Measurements from ENCODE around the gene PPP6R1.

PPP6R1 gene

DNA sequence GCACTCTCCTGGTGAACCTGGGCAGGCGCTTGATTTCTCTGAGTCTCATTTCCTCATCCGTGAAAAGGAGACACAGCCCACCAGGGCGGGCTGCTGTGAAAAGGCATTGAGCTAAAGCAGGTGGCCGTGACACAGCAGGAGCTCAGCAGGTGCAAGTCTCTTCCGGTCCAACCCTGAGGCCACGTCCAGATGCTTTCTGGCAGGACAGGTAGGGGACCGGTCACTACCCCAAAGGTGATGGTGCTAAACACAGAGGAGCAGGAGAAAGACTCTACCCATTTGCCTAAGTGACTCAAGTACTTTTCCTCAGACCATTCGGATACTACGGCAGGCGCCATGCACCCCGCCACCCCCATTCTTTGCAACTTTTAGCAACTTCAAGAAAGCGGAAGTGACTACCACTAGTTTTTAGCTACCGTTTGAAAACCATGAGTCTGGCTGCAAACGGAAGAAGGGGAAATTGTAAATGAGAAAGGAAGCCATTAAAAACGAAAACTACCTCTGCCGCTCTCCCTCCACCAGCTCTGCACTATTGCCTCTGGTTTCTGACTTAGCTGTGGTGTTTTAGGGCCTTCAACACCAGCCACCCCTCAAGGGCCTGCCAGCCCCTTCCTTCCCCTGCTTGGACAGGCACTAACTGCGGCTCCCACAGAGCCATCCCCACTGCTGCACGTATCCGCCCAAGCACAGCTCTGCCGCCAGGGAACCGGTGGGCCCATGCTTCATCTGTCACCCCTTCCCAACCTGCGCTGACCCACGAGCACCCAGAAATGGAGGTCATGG is 4.8 kb downstream of the PPP6R1 start:
- Histone ChIP-seq H3K9me3 (ENCODE audit: control insufficient read depth, low read length) (no peaks in the 10 kb centered on the region), H3K4me1 (ENCODE audit: control insufficient read depth, insufficient read depth, low read length) (peaks cover 73% of the 10 kb centered on the region), H3K9ac (ENCODE audit: low read length) (peak overlapping the region; percentile 89), H3K4me3 (ENCODE audit: low read length) (no peak overlapping the region), H3K36me3 (ENCODE audit: control insufficient read depth, insufficient read depth, low read length) (no peaks in the 10 kb centered on the region), H3K27me3 (ENCODE audit: control insufficient read depth, insufficient read depth, low read length) (no peaks in the 10 kb centered on the region)

DNA sequence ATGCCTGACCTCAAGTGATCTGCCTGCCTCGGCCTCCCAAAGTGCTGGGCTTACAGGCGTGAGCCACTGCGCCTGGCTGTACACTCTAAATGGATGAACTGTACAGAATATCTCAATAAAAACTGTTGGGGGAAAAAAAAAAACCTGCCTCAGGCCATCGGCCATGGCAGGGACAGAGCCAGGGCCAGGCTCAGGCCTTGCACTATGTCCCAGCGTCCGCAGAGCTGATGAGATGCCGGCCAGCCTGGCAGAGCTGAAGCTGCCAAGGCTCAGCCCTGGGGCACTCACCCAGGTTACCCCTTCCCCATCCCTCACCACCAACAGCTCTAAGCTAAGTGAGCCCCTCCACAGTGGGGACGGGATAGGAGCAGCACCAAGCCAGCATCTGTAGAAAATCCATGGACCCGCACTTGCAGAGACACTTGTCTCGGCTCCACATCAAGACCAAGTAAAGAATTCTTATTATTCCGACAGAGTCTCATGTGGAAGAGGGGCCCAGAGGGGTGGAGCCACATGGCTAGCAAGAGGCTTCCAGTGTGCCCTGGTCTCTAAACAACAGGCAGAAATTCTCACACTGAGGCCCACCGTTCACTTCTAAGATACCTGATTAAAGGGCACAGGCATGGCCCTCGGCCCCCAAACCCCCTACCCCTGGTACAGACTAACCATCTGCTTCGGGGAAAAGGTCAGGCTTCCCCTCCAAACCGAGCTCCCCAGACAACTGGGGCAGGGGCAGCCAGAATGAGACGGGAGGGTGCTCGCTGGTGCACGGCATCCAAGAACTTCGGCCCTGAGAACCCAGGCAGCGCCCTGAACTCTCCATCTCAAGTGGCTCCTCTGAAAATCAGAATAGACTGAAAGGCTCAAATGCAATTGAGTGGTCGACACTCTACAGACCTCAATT is 5.8 kb downstream of the PPP6R1 start:
- H3K27me3 ChIP-seq (ENCODE audit: control insufficient read depth, insufficient read depth, low read length) = no peaks in the 10 kb centered on the region
- no peaks in the 10 kb centered on the region for H3K36me3 ChIP-seq (ENCODE audit: control insufficient read depth, insufficient read depth, low read length)
- H3K9ac ChIP-seq (ENCODE audit: low read length) = peak overlapping the region; percentile 20
- no peak overlapping the region for H3K4me3 ChIP-seq (ENCODE audit: low read length)
- peaks cover 83% of the 10 kb centered on the region for H3K4me1 ChIP-seq (ENCODE audit: control insufficient read depth, insufficient read depth, low read length)
- H3K9me3 ChIP-seq (ENCODE audit: control insufficient read depth, low read length) = no peaks in the 10 kb centered on the region

DNA sequence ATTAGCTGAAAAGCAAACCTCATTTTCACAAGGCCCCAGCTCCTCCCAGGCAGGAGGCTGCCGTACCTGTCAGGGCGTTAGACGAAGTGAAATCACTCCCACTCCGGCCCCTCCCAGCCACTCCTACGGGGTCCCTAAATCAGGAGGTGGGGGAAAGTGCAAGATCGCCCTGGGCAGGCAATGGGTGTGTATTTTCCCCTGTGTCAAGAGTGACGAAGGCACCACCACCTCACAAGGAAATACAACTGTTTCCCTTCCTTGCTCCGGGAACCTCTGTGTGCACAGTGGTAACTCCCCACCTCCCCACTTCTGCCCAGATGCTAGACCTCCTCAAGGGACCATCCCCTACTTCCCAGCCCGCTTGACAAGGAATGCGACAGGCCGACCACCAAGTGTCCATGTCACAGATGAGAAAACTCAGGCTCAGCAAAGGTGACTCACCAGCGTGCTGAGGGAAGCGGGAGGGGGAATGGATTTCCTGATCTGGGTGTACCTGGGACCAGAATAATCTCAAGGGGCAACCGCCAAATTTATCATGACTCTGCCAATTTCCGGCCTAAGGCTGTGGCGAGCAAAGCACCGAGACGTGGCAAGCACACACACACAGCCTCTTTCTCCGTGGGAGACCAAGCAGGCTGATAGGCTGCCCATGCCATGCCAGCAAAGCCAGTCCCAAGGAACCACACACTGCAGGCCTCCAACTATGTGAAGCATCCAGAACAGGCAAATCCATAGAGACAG is 7.3 kb downstream of the PPP6R1 start:
- peak overlapping the region; percentile 63 for H3K9ac ChIP-seq (ENCODE audit: low read length)
- H3K27me3 ChIP-seq (ENCODE audit: control insufficient read depth, insufficient read depth, low read length) = no peaks in the 10 kb centered on the region
- peaks cover 83% of the 10 kb centered on the region for H3K4me1 ChIP-seq (ENCODE audit: control insufficient read depth, insufficient read depth, low read length)
- no peaks in the 10 kb centered on the region for H3K36me3 ChIP-seq (ENCODE audit: control insufficient read depth, insufficient read depth, low read length)
- H3K9me3 ChIP-seq (ENCODE audit: control insufficient read depth, low read length) = no peaks in the 10 kb centered on the region
- H3K4me3 ChIP-seq (ENCODE audit: low read length) = peak overlapping the region; percentile 5

DNA sequence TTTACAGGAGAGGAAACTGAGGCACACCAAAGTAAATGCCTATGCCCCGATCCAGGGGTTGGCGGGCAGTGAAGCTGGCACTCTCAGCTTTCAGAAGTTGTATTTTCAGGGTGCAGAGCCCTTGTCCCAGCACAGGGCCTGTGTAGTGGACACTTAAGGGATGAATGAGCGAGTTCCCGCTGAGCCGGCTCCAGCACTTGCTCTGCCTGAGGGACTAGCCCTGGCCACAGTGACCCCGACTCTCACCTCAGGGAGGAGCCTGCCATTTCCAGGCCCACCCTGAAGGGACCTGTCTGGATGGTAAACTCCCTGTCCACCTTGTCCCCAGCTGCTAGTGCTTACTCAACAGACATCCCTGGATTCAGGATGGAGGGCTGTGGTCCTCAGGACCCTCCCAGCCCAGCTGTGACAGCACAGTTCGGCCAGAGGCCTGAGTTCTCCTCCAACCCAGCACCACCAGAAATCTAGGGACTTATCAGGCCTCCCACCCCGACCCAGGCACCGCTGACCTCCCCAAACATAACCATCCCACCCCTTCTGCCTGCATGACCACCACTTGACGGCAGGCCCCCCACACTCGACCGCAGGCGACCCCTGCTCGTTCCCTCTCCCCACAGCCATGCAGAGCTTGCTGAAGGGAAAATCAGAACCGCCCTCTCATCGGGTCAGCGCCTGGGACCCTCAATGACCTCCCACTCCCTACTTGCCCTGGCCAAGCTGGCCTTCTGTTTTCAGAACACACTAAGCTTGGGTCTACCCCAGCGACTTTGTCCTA is 8.4 kb downstream of the PPP6R1 start:
- H3K4me1 ChIP-seq (ENCODE audit: control insufficient read depth, insufficient read depth, low read length) = peaks cover 73% of the 10 kb centered on the region
- no peaks in the 10 kb centered on the region for H3K27me3 ChIP-seq (ENCODE audit: control insufficient read depth, insufficient read depth, low read length)
- H3K4me3 ChIP-seq (ENCODE audit: low read length) = peak overlapping the region; percentile 5
- no peaks in the 10 kb centered on the region for H3K36me3 ChIP-seq (ENCODE audit: control insufficient read depth, insufficient read depth, low read length)
- no peaks in the 10 kb centered on the region for H3K9me3 ChIP-seq (ENCODE audit: control insufficient read depth, low read length)
- H3K9ac ChIP-seq (ENCODE audit: low read length) = peak overlapping the region; percentile 63

DNA sequence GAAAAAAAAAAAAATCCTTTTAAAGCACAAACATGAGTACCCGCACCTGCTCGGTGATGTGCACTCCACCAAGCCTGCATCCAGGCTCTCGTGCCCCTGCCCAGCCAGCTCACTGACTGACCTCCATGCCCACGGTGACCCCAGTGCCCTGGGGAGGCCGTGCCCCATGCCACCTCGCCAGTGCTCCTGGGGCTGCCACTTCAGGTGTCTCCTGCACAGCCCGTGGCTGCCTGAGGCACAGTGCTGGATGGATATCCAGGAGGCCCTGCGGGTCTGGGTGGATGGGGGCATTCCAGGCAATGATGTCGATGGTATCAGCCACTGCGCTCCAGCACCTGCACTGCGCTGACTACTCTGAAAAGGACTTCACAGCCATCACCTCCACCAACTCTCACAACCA is 9.0 kb downstream of the PPP6R1 start:
- Histone ChIP-seq H3K36me3 (ENCODE audit: control insufficient read depth, insufficient read depth, low read length) (no peaks in the 10 kb centered on the region), H3K27me3 (ENCODE audit: control insufficient read depth, insufficient read depth, low read length) (no peaks in the 10 kb centered on the region), H3K4me1 (ENCODE audit: control insufficient read depth, insufficient read depth, low read length) (peaks cover 67% of the 10 kb centered on the region), H3K4me3 (ENCODE audit: low read length) (no peak overlapping the region), H3K9me3 (ENCODE audit: control insufficient read depth, low read length) (no peaks in the 10 kb centered on the region), H3K9ac (ENCODE audit: low read length) (peak overlapping the region; percentile 63)

DNA sequence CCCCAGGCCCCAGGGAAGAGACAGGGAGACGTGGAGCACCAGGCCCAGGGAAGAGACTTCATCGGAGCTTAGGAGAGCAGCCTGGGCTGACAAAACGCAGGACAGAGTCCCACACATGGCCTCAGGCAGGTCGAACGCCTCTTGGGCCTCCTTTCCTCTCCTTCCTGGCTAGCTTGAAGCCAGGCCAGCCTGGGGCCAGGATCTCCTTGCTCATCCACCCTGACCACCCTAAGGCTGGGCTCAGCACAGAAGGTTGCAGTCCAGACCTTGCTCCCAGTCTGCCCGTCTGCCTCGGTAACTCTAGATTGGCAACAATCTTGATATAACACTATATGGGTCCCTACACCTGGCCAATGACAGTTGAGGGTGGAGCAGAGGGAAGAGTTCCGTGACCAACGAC is 10.1 kb downstream of the PPP6R1 start:
- Histone ChIP-seq H3K9ac (ENCODE audit: low read length) (peak overlapping the region; percentile 37), H3K4me1 (ENCODE audit: control insufficient read depth, insufficient read depth, low read length) (peaks cover 58% of the 10 kb centered on the region), H3K9me3 (ENCODE audit: control insufficient read depth, low read length) (no peaks in the 10 kb centered on the region), H3K36me3 (ENCODE audit: control insufficient read depth, insufficient read depth, low read length) (no peaks in the 10 kb centered on the region), H3K27me3 (ENCODE audit: control insufficient read depth, insufficient read depth, low read length) (no peaks in the 10 kb centered on the region), H3K4me3 (ENCODE audit: low read length) (no peak overlapping the region)

DNA sequence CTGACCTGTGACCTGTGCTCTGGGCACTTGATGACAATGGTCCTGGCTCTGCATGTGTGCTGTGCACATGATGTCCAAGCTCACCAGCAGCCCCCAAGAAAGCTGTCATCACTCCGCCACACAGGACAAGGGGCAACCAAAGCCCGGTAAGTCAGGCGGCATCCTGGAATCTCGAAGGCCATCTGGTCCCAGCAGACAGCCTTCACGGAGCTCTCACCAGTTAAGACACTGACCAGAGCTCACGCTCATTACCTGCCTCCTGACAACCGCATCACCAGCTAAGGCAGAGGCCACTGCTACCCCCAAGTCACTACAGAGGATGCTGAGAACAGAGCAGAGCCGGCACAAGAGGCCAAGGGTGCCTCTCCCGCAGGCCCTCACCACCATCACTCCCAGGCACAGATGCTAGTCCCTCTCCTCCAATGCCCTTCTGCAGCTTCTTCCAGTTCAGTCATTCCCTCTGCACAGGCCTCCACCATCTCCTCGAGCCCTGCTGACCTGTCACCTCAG is 10.6 kb downstream of the PPP6R1 start:
- Histone ChIP-seq H3K27me3 (ENCODE audit: control insufficient read depth, insufficient read depth, low read length) (no peaks in the 10 kb centered on the region), H3K9ac (ENCODE audit: low read length) (peak overlapping the region; percentile 37), H3K4me1 (ENCODE audit: control insufficient read depth, insufficient read depth, low read length) (peaks cover 58% of the 10 kb centered on the region), H3K4me3 (ENCODE audit: low read length) (no peak overlapping the region), H3K9me3 (ENCODE audit: control insufficient read depth, low read length) (no peaks in the 10 kb centered on the region), H3K36me3 (ENCODE audit: control insufficient read depth, insufficient read depth, low read length) (no peaks in the 10 kb centered on the region)

DNA sequence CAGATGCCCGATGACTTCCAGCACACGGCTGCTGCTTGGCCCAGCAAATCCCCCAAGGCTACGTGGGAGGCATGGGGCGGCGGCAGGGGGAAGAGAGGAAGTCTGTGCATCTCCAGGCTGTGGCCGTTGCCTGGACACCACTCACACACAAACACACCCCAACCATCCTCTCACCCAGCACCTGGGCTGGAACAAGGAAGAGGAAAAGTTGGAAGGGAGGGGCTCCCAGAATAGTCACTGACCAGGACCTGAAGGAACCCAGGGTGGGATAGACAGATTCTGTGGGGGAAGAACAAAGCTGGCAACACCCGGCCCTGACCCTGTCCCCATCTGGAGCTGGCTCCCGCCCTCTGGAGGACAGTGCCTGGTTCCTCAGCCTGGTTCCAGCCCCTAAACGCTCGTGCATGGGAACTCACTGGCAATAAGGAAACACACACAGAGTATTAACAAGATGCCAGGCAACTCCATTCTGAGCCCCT is 11.2 kb downstream of the PPP6R1 start:
- H3K27me3 ChIP-seq (ENCODE audit: control insufficient read depth, insufficient read depth, low read length) = no peaks in the 10 kb centered on the region
- H3K36me3 ChIP-seq (ENCODE audit: control insufficient read depth, insufficient read depth, low read length) = peaks cover 3% of the 10 kb centered on the region
- peaks cover 53% of the 10 kb centered on the region for H3K4me1 ChIP-seq (ENCODE audit: control insufficient read depth, insufficient read depth, low read length)
- H3K4me3 ChIP-seq (ENCODE audit: low read length) = no peak overlapping the region
- H3K9me3 ChIP-seq (ENCODE audit: control insufficient read depth, low read length) = no peaks in the 10 kb centered on the region
- peak overlapping the region; percentile 37 for H3K9ac ChIP-seq (ENCODE audit: low read length)

DNA sequence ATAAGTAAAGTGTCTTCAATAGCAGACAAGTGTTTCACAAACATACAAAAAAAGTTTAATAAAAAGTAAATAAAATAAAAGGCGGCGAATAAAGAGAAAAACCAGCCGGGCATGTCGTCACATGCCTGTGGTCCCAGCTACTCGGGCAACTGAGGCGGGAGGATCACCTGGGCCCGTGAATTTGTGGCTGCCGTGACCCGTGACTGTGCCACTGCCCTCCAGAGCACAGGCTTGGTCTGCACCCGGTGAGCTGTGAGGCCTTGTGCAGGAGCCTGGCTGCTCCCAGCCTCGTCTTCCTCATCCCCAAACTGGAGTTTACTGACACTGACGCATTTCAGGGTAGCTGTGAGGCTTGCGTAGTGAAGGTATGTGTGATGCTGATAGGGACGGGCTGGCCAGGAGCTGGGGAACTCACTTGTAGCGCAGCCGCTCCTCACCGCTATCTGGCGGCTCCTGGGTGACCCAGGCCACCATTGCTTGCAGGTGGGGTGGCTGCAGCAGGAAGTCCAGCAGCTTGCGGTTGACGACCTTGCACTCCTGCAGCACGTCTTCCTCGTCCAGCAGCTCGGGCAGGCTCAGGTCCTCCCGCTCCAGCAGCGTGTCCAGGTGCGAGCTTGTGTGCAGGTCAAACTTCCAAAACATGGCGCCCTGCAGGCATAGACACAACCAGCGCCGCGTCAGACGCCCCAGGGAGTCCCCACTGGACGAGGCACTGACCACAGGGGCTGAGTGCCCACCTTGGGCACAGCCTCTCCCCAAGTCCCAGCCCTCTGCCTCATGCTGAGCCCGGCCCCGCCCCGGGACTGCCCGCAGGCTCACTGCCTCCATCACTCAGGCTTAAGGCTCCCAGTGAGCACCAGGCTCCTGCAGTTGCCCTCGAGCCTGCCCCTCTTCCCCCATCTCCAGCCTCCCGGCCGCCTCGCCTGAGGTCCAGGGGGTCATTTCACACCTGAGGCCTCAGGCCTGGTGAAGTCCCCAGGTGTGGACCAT is 12.1 kb downstream of the PPP6R1 start:
- peaks cover 45% of the 10 kb centered on the region for H3K4me1 ChIP-seq (ENCODE audit: control insufficient read depth, insufficient read depth, low read length)
- no peaks in the 10 kb centered on the region for H3K27me3 ChIP-seq (ENCODE audit: control insufficient read depth, insufficient read depth, low read length)
- H3K9ac ChIP-seq (ENCODE audit: low read length) = peak overlapping the region; percentile 37
- H3K9me3 ChIP-seq (ENCODE audit: control insufficient read depth, low read length) = no peaks in the 10 kb centered on the region
- no peak overlapping the region for H3K4me3 ChIP-seq (ENCODE audit: low read length)
- peaks cover 4% of the 10 kb centered on the region for H3K36me3 ChIP-seq (ENCODE audit: control insufficient read depth, insufficient read depth, low read length)

DNA sequence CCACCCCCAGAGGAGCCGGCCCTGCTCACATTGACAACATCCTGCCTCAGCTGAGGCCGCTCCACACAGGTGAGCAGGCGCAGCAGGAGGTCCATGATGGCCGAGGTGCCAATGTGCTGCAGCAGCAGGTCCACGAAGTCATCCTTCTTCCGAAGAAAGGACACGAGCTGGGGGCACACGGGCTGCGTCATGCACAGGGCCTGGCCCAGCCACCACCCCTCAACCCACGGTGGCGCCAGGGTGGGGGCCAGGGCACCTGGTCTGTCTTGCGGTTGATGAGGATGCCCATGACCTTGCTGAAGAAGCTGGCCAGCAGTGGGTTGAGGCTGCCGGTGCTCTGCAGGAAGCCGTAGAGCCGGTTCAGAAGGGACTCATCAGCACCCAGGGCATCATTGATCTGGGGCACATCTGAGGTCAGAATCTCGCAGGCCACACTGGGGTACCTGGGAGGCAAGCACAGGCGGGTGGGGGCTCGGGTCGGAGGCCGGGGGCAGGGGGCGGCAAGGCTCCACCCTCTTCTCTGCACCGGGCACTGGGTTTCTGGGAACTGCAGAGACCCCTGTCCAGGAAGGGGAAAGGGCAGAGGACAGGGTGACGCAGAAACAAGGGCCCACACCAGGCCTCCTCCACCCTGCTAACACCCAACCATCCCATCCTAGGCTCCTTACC is 13.4 kb downstream of the PPP6R1 start:
- H3K9ac ChIP-seq (ENCODE audit: low read length) = no peak overlapping the region
- H3K36me3 ChIP-seq (ENCODE audit: control insufficient read depth, insufficient read depth, low read length) = peaks cover 8% of the 10 kb centered on the region

More for the DNA sequence above, 13.4 kb downstream of the PPP6R1 start:
- H3K4me1 ChIP-seq (ENCODE audit: control insufficient read depth, insufficient read depth, low read length) = peaks cover 31% of the 10 kb centered on the region
- no peaks in the 10 kb centered on the region for H3K27me3 ChIP-seq (ENCODE audit: control insufficient read depth, insufficient read depth, low read length)
- H3K4me3 ChIP-seq (ENCODE audit: low read length) = no peak overlapping the region
- H3K9me3 ChIP-seq (ENCODE audit: control insufficient read depth, low read length) = no peaks in the 10 kb centered on the region
